Activated CD4-positive, alpha-beta T cell treated with anti-CD3 and anti-CD28 coated beads, Interleukin-2, amount 50 U/mL, for 16 hours (primary cell): ENCODE measurements around the gene SV2C.
"Not testable (repeated sequence)": the region's sequence is repeated elsewhere in the genome, so short reads cannot be mapped to it uniquely, and the experiment has no call there.

Experiments used
- DNase-seq: peaks from one replicate; pipeline ENCODE4 v3.0.0-alpha.2; 2020

SV2C gene

DNA sequence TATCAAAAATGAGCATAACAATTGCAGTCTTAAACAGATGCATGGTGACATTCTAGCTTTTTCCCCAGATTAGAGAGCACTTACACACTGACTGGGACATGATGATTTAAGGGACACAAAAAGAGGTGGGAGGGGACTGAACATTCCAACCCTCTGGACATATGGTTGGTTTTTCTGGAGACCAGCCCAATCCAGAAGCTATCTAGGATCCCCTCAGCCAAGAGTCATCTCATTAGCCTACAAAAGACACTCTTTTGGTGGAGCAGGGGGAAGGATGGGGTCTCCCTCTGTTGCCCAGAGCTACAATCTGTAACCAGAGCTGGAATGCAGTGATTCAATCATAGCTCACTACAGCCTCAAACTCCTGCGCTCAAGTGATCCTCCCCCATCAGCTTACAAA, 222.6 kb downstream of the SV2C start:
- no peak for DNase-seq

GRCh38 chr5:76310208-76310607, 227.0 kb downstream of the SV2C start:
- no peak for DNase-seq

DNA sequence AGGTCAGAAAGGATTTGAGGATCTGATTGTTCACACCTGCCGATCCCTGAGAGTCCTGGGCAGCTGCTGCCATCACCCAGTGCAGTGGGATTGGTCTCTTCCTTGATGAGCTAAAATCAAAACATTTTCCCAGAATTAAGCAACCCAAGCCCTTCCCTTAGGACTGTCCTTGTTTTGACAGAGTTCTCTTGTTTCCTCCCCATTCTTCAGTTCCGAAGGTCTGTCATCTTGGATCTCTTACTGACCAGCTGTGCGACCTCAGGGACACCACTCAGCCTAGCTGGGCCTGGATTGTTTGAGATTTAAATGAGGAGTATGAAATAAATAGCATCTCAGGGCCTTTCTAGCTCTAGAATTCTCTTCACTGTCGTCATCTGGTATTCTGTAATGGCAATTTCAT, 229.6 kb downstream of the SV2C start:
- DNase-seq: no peak

DNA sequence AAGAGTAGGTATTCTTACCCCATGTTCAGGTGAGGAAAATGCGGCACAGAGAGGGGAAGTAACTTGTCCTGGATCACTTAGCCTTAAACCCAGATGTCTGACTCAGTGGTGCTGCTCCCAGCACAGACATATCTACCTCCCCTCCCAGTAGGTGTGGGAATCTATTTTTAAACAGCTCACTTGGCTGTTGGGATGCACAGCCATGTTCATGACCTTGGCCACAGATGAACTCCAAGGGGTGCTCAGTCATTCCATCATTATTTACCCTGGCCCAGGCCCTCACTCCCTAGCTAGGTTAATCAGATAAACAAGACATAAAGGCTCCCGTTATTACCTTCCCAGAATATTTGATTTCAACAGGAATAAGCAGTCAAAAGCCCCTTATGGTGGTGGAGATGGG, 231.5 kb downstream of the SV2C start:
- DNase-seq: no peak

- DNase-seq: no peak
These were observed 236.5 kb downstream of the SV2C start for GRCh38 chr5:76319673-76320072.

- DNase-seq: not testable (repeated sequence)
These were observed 240.3 kb downstream of the SV2C start for GRCh38 chr5:76323494-76323893.

GRCh38 chr5:76325326-76325725, 242.1 kb downstream of the SV2C start:
- no peak for DNase-seq

DNA sequence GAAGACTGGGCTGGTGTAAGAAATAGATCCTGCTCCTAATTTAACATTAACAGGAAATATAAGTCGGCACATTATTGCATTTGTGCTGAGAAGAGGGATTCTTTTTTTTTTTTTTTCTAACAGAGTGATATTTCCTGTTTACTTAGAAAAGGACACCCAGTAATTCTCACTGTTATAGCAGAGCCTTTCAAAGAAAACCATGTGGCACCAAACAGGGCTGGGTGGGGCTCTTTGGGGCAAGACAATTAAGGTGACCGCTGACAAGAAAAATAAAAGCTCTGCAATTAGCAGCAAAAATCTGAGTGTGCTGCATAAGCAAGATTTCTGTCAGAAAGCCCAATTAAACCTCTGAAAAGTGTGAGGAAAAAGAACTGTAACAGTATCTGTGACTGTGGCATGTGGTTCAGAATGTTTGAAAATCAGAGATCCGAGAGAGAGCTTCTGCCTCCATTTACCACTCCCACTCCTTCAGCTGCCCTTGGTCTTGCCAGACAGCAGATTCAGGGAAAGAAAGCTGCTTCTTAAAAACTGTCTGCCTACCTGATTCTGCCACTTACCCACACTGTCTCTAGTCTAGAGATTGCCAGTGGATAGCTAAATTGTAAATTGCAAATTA, 242.8 kb downstream of the SV2C start:
- DNase-seq: peak; percentile 66

GRCh38 chr5:76326577-76327302, 243.6 kb downstream of the SV2C start:
- no peak for DNase-seq

DNA sequence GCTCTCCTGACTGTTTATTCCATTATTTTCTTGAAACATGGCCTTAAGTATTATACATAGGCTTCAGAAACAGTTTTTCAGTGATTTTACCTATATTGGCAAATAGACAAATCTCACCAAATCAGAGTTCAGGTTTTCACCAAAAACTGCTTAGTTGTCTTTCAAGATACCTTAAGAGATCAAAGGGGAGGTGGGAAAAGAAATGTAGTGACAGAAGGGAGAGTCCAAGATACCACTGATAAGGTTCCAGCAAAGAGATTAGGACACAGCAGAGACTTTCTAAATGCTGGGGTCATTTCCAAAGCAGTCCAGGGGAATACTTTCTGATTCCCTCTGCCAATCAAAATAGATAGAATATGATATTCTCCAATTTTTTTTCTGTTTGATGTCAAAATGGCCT, 246.2 kb downstream of the SV2C start:
- DNase-seq: no peak

GRCh38 chr5:76331126-76331525, 247.9 kb downstream of the SV2C start:
- peak; percentile 36 for DNase-seq

DNA sequence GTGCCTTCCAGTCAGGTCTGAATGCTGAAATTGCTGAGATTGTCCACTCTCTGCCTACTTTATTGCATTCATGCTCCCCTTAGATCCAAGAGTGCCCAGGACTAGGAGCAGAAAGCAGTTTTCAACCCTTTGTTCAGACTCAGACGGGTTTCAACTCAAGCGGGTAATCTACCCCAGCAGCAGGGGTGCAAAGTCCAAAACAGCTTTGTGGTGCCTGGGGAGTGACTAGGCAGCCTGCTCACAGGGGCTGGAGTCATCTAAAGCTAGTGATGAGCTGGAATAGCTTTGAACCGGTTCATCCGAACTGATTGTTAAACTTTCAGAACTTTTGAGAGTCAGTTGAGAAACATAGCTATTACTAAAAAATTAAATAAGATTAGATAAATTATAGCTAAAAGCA, 248.9 kb downstream of the SV2C start:
- no peak for DNase-seq

DNA sequence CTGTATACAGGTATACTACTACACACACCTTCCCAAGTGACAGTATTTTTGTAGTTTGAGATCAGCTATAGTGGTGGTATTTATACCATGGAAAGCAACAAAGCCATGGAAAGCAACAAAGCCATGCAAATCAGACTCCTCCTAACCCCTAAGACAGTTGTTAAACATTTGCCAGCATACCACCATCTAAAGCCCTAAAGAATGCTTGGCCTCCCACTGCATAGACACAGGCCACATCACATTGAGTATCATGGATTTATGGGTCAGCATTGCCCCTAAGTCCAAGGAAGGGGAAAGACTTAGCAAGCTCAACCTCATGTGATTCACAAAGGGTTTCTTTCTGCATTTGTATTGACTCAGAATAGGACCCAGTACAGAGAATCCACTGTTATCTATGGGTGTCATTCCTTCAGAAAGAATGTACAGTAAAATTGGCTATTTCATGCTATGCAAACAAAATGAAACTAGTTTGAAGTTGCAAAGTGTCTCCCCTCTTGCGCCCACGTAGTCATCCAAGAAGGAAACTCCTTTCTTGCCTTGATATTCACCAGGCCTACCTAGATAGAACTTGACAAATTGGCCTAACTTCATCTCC, 249.5 kb downstream of the SV2C start:
- DNase-seq: peak; percentile 10

GRCh38 chr5:76333571-76333970, 250.4 kb downstream of the SV2C start:
- DNase-seq: no peak

- no peak for DNase-seq
These were observed 251.4 kb downstream of the SV2C start for GRCh38 chr5:76334574-76334973.

DNA sequence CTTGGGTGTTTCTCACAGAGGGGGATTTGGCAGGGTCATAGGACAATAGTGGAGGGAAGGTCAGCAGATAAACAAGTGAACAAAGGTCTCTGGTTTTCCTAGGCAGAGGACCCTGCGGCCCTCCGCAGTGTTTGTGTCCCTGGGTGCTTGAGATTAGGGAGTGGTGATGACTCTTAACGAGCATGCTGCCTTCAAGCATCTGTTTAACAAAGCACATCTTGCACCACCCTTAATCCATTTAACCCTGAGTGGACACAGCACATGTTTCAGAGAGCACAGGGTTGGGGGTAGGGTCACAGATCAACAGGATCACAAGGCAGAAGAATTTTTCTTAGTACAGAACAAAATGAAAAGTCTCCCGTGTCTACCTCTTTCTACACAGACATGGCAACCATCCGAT, 252.3 kb downstream of the SV2C start:
- not testable (repeated sequence) for DNase-seq

DNA sequence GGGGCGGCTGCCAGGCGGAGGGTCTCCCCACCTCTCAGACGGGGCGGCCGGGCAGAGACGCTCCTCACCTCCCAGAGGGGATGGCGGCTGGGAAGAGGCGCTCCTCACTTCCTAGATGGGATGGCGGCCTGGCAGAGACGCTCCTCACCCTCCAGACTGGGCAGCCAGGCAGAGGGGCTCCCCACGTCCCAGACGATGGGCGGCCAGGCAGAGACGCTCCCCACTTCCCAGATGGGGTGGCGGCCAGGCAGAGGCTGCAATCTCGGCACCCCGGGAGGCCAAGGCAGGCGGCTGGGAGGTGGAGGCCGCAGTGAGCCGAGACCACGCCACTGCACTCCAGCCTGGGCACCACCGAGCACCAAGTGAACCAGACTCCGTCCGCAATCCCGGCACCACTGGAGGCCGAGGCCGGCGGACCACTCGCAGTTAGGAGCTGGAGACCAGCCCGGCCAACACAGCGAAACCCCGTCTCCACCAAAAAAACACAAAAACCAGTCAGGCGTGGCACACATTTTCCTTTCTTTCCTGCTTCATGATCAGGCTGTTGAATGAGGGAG, 253.1 kb downstream of the SV2C start:
- not testable (repeated sequence) for DNase-seq

DNA sequence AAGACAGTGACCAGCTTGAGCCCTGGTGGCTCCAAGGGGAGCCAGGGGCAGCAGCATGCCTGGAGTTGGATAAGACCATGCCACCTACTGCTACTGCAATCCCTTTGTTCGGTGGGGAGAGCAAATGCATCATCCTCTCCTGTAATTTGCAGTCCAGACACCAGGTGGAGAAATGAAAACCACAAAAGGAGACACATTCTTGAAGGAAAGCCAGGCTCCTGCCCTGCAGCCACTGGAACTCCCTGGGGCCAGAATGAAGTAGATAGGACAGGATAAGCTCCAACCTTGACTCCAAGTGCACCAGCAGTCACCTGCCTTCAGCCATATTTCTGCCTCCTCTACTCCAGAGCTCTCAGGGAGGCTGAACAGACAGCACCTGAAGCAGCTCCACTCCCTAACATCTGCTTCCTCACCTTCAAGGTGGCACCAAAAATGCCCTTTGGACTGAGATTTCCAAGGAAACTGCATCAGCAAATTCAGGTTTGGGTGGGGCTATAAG, 254.8 kb downstream of the SV2C start:
- peak; percentile 43 for DNase-seq

GRCh38 chr5:76339919-76340318, 256.7 kb downstream of the SV2C start:
- no peak for DNase-seq

DNA sequence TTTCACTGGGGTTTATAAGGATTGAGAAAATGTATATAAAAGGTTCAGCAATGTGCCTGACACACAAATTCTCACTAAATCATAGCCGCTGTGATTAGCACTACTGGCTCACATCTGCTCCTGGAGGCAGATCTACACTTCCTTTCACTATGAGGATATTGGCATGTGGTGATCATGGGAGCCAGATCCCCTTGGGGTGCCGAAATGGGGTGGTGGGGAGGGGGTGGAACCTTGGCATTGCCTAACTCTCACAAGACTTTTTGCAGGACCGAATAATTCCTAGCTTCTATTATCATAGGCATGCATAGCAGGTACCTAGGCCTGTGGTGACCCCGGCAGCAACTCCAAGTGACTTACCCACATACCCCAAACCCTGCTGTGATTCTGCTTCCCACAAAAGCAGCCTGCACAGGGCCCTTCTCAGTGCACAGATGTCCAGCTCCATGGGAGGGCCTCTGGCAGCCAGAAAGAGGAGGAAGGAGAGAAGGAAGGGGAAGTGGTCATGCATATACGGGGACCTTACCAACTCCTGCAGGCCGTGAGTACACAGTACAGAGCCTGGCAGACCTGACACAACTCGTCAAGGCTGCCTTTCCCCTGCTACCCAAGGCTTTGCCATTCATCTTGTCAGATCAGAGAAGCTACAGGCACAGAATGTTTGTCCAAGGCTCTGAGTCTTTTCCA, 258.6 kb downstream of the SV2C start:
- no peak for DNase-seq

GRCh38 chr5:76342474-76342873, 259.3 kb downstream of the SV2C start:
- DNase-seq: no peak

- no peak for DNase-seq
These were observed 262.4 kb downstream of the SV2C start for GRCh38 chr5:76345582-76345981.

- DNase-seq: no peak
These were observed 268.0 kb downstream of the SV2C start for GRCh38 chr5:76351176-76351575.
